GM19239 (cell line): ENCODE results near the gene PTPRJ.
"Not testable (repeated sequence)": the region's sequence is repeated elsewhere in the genome, so short reads cannot be mapped to it uniquely, and the experiment has no call there.

ENCODE experiments used
- DNase-seq: peaks from one replicate; pipeline ENCODE4 v3.0.0; 2011; ENCODE audit warnings: low spot score; ENCODE audit not compliant: insufficient read length
- FAIRE-seq: peaks from 2 replicates; lab custom pipeline; 2011; peaks lifted over from hg19 to GRCh38; lab: Jason Lieb, UNC

PTPRJ gene

GRCh38 chr11:48134221-48134922, 154.0 kb downstream of the PTPRJ start:
- no peak for FAIRE-seq
- no peak for DNase-seq

- FAIRE-seq (no peak), DNase-seq (no peak)
These were observed 157.9 kb downstream of the PTPRJ start for GRCh38 chr11:48138222-48138621.

GRCh38 chr11:48139896-48140295, 159.5 kb downstream of the PTPRJ start:
- FAIRE-seq, DNase-seq: not testable (repeated sequence)

DNA sequence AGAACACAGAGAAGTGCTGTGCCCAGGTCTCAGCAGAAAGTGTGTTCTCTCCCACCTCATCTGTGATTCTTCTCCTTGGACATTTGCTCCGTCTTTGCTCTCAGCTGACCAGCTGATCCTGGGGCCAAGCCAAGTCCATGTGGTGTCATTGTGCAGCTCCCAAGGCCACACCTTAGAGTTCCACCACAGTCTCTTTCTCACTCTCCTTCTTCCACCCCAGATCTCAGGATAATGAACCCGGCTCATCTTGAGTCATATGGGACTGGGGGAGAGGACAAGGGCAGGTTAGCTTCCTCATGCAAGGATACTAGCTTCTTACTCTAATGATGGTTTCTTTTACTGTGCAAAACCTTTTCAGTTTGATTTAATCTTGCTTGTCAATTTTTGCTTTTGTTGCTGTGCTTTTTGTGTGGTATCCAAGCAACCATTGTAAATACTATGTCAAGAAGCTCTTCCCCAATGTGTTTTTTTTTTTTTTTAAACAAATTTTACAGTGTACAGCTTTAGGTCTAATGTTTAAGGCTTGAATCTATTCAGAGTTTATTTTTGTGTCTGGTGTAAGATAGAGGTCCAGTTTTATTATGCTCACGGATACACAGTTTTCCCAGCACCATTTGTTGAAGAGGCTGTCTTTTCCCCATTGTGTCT, 161.2 kb downstream of the PTPRJ start:
- DNase-seq, result no peak
- no peak for FAIRE-seq

DNA sequence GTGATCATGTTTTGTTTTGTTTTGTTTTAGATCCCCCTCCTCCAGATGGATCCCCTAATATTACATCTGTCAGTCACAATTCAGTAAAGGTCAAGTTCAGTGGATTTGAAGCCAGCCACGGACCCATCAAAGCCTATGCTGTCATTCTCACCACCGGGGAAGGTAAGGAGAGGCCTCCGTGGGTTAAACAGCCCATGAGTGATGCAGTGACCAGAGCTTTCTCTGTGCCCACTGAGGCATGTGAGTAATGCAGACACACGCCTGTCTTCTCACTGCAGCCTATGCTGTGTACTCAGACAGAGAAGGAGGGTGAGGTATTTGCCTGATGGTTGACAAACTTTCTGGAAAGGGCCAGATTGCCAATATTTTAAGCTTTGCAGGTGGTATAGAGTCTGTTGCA, 162.5 kb downstream of the PTPRJ start:
- FAIRE-seq (no peak), DNase-seq (no peak)

DNA sequence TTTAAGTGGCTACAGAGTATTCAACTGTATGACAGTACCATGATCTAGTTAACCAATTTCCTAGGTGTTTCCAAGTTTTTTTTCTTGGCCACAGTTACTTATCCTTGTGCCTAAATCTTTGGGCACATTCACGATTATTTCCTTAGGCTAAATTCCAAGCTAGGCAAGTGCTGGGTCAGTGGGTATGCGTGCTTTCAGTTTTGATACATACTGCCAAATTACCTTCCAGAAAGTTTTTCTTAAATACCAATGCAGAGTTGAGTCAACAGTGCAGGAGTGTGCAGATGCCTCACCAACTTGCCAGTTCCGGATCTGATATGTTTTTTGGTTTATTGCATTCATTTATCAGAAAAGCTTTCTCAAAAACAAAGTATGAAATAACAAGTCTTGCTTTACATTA, 168.4 kb downstream of the PTPRJ start:
- DNase-seq (no peak), FAIRE-seq (no peak)

DNA sequence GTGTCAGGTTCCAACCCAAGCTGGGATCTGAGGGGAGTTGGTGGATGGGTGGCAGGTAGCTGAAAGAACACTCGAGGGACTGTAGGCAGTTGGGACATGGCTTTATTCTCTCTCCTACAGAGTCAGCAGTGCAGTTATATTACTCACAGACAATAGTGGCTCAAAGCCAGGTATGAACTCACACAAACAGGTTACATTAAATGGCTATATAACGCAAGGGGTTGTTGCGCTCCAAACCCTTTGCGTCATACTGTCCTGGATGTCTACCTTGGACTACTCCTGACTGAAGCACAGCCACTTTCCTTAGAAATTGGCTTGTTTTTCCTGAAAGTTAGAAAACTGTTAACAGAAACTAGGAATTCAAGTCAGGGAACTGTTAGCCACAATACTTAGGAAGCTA, 169.9 kb downstream of the PTPRJ start:
- DNase-seq, result no peak
- no peak for FAIRE-seq

GRCh38 chr11:48154151-48154550, 173.8 kb downstream of the PTPRJ start:
- no peak for FAIRE-seq

GRCh38 chr11:48161951-48162884, 181.9 kb downstream of the PTPRJ start:
- no peak for FAIRE-seq
- no peak for DNase-seq

More at GRCh38 chr11:48154151-48154550, 173.8 kb downstream of the PTPRJ start:
- no peak for DNase-seq

DNA sequence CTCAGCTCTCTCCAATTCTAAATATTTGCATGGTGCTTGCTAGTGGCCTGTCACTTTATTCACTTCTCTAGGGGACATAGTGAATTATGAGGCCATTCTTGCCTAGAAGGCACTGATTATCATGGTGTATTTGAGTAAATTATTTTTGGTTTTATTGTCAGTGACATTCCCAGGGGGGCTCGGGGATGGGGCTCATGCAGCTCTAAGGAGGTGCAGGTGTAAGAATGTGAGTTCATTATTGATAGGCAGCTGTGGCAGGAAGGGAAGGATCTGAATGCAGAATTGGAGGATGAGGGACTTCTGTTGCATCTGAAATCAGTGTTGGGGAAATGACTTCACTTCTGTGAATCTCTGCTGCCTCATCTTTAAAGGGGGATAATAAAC, 182.5 kb downstream of the PTPRJ start:
- no peak for FAIRE-seq

DNA sequence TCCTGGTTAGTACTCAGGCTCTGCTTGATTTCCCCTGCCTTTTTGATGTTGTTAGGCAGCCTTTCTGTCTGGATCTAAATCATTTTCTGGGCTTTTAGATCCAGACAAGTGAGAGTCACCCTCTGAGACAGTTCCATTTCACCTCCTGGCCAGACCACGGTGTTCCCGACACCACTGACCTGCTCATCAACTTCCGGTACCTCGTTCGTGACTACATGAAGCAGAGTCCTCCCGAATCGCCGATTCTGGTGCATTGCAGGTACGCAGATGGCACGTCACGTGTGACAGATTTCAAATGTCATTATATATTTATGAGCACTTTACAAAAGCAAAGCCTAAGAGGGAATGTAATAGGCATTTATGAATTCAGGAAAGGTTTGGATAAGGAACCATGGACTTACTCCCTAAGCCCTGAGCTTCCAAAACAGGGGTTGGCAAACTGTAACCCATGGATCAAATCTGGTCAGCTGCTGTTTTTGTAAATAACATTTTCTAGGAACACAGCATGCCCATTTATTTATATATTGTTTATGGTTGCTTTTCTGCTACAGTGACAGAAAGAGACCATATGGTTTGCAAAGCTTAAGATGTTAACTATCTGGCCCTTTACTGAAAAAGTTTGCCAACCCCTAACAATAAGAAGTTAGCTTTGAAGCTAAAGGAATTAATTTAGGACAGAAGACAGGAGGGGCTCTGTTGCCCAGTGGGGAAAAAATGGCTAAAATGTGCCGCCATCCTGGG, 183.2 kb downstream of the PTPRJ start:
- no peak for FAIRE-seq

More for the DNA sequence above, 182.5 kb downstream of the PTPRJ start:
- no peak for DNase-seq

GRCh38 chr11:48164836-48165235, 184.5 kb downstream of the PTPRJ start:
- DNase-seq (no peak), FAIRE-seq (no peak)

More for the DNA sequence above, 183.2 kb downstream of the PTPRJ start:
- DNase-seq, result no peak

DNA sequence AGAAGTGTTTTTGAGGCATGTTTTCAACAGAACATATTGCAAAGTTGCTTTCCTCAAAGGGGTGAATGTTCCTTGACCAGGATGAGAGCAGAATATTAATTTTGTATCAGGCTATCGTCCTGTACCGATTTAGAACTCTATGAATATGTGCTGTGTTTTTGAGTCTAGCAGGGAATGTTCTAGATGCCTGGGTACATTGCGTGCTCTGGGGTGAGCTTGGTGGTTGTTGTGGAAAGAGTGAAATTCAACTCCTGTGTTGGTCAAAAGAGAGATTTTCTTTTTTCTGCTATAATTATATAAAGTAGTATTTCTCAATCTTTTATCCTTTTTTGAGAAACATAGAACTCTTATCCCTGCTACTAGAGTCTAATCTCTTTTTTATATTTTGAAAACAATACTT, 185.1 kb downstream of the PTPRJ start:
- no peak for DNase-seq
- no peak for FAIRE-seq

GRCh38 chr11:48167380-48167779, 187.0 kb downstream of the PTPRJ start:
- no peak for DNase-seq
- FAIRE-seq, result no peak

DNA sequence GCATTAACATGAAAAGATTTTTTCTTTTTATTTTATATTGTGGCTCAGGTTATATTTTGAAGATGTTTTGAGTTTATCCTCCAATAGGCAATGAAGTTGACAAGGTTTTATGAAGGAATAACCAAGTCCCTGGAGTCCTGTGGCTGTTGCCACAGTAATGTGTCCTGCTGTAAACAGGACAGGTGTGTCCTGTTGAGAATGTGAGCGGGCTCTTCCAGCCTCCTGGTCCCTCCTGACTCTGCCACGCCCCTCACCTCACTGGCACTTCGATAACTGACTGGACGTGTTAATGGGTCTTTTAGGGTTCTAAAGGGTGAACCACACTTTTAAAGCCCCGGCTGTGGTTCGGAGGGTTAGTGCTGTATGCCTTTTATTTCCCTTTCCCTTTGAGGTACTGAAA, 188.5 kb downstream of the PTPRJ start:
- DNase-seq (no peak), FAIRE-seq (no peak)

GRCh38 chr11:48169259-48169658, 188.9 kb downstream of the PTPRJ start:
- DNase-seq (no peak), FAIRE-seq (no peak)

DNA sequence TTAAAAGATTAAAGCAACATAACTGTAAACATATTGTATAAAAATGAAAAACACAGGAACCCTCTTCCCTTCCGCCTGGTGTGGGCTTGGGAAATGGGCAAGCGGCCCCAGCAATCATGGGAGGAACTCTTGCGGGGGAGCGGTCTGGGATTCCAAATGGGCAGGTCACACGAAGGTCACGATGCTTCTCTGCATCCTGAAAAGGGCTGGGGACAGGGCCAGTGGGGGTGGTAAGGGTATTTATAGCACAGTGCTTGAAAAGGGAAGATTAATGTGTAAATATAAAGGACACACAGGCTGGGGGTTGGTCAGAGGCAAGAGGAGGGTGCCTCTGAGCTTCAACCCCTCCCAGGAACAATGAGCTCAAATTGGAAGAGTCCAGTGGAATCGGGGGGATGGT, 189.4 kb downstream of the PTPRJ start:
- DNase-seq (no peak), FAIRE-seq (no peak)

DNA sequence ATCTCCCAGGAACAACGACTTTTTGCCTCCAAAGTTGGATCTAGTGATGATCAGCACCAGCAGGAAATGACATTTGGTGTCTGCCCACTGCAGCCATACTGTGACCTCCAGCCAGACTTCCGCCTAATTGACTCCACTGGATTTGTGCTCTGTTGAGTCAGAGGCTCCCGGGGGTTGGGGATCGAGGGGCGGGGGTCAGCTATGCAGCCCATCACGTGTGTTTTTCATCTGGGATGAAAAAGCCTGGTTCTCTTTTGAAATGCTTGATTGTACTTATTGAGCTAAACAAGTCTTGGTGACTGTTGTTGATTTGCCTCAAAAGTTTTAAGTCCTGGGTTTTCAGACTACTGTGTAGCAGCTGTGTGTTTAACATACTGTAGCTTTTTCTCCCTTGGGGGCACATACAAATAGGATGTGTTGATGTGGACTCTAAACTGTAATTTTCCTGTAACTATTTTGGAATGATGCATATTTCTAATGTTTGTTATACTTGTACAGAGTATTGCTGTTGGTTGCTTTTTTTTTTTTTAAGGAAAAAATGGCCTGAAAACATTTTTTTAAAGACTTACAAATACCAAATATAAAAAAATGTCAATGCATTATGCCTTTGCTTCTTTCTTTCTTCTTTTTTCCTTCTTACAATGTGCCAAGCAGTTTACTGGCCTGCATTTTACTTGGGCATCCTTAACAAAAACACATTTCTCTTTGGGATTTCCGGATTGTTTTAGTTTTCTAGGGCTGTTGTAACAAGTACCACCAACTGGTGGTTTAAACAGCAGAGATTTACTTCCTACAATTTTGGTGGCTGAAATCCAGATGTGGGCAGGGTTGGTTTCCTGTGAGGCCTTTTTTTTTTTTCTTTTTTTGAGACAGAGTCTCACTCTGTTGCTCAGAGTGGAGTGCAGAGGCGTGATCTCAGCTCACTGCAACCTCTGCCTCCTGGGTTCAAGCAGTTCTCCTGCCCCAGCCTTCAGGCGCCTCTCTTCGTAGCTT, 190.2 kb downstream of the PTPRJ start:
- no peak for DNase-seq
- no peak for FAIRE-seq
